OCI-LY7 (cell line): Measurements from ENCODE around the gene VAMP2. TPM values are rescaled to one million over a fixed set of nuclear protein-coding genes. Genes with fewer than 3 reads are reported as not detected.

Experiments
- BruUV-seq: library from RNA; stranded (reverse); fragments of 400-500 nt; replicated peaks from 2 replicates; lab custom pipeline; 2021; lab: Mats Ljungman, UMichigan
- CTCF ChIA-PET: fragments of 300-600 bp; sonication (Branson Sonifier 250); formaldehyde crosslinking; loops from one replicate; lab custom pipeline; 2022; ENCODE audit warnings: antibody characterized with exemption; ENCODE audit not compliant: unreplicated experiment; lab: Charles Lee
- POLR2A ChIA-PET: fragments of 300-600 bp; sonication (Branson Sonifier 250); formaldehyde crosslinking; loops from one replicate; lab custom pipeline; 2022; ENCODE audit warnings: antibody characterized with exemption; lab: Charles Lee
- DNase-seq: peaks from one replicate; pipeline ENCODE4 v3.0.0-alpha.2; 2015; ENCODE audit warnings: low spot score
- H2AFZ ChIP-seq: fragments of 200-600 bp; sonication (generic), shearing (Covaris generic); 2 replicates; pipeline ENCODE4 v1.6.1; 2014; ENCODE audit warnings: mild to moderate bottlenecking, antibody characterized with exemption, low read length, moderate library complexity
- H3K27ac ChIP-seq: fragments of 200-600 bp; sonication (generic); 2 replicates; pipeline ENCODE4 v1.5.1; 2014; ENCODE audit warnings: mixed run types, low read depth, mild to moderate bottlenecking, moderate library complexity, low read length, inconsistent platforms; ENCODE audit not compliant: poor library complexity, severe bottlenecking
- H3K36me3 ChIP-seq: fragments of 200-600 bp; sonication (generic); 2 replicates; pipeline ENCODE4 v1.6.1; 2014; ENCODE audit warnings: mild to moderate bottlenecking, antibody characterized with exemption, low read length, moderate library complexity, mixed read lengths; ENCODE audit not compliant: insufficient read depth
- H3K4me1 ChIP-seq: fragments of 200-600 bp; sonication (generic); 2 replicates; pipeline ENCODE4 v1.5.1; 2014; ENCODE audit warnings: mild to moderate bottlenecking, low read length; ENCODE audit not compliant: insufficient read depth, poor library complexity, severe bottlenecking
- H3K4me2 ChIP-seq: fragments of 200-600 bp; sonication (generic); 2 replicates; pipeline ENCODE4 v1.6.1; 2014; ENCODE audit warnings: mild to moderate bottlenecking, low read length
- H3K4me3 ChIP-seq: fragments of 200-600 bp; sonication (generic); 2 replicates; pipeline ENCODE4 v1.5.1; 2014; ENCODE audit warnings: mild to moderate bottlenecking, low read depth, low read length; ENCODE audit not compliant: poor library complexity, severe bottlenecking
- H3K79me2 ChIP-seq: fragments of 200-600 bp; sonication (generic); 2 replicates; pipeline ENCODE4 v1.6.1; 2016; ENCODE audit warnings: low read depth, mild to moderate bottlenecking, low read length, moderate library complexity, mixed read lengths; ENCODE audit not compliant: insufficient read depth
- H3K9me2 ChIP-seq: fragments of 200-600 bp; sonication (generic); 2 replicates; pipeline ENCODE4 v1.6.1; 2016; ENCODE audit warnings: mild to moderate bottlenecking, low read length, mixed read lengths; ENCODE audit not compliant: insufficient read depth
- H3K9me3 ChIP-seq: fragments of 200-600 bp; sonication (generic); 2 replicates; pipeline ENCODE4 v1.6.1; 2014; ENCODE audit warnings: mild to moderate bottlenecking, mixed run types, low read length, mixed read lengths
- H4K20me1 ChIP-seq: fragments of 200-600 bp; sonication (generic); 2 replicates; pipeline ENCODE4 v1.6.1; 2014; ENCODE audit warnings: mild to moderate bottlenecking, antibody characterized with exemption, low read length, moderate library complexity, mixed read lengths; ENCODE audit not compliant: insufficient read depth
- CTCF ChIP-seq: fragments of 200-600 bp; sonication (generic); conservative IDR thresholded peaks from 2 replicates; pipeline ENCODE4 v1.5.1; 2014; ENCODE audit warnings: mild to moderate bottlenecking, antibody characterized with exemption, low read length, moderate library complexity, mixed read lengths
- EZH2phosphoT487 ChIP-seq: fragments of 200-600 bp; sonication (generic); IDR thresholded peaks from 2 replicates; pipeline ENCODE4 v1.6.1; 2018; ENCODE audit warnings: low read depth, borderline replicate concordance, mild to moderate bottlenecking, mixed run types, antibody characterized with exemption, low read length, moderate library complexity, mixed read lengths
- intact Hi-C: fragments of 100-400 bp; cut with micrococcal nuclease; formaldehyde crosslinking; loops from one replicate; pipeline ENCODE4 v1.10.0; 2022; ENCODE audit not compliant: unreplicated experiment
- total RNA-seq, 2 experiments: library from RNA; depleted of rRNA in 1 of 2; stranded (reverse); fragments of >200 nt in 1 of 2; shearing (Covaris generic) in 1 of 2; gene quantifications; 2 replicates each; pipeline ENCODE4 v1.2.3, GENCODE V29; 2014 to 2022

VAMP2 gene
- total RNA-seq, 2 experiments from 2014 or later, result 21.2 to 40.9 TPM

- ChIA-PET CTCF (interaction anchor here (0.6 kb wide), 2 partner anchors 35 to 100 kb away, joined by 3 read pairs; no protein-coding TSS in a partner anchor), POLR2A (interaction anchor here (1.2 kb wide), 1 partner anchor 52 kb away, joined by 3 read pairs; no protein-coding TSS in a partner anchor)
- BruUV-seq, result no TSS peak
- Histone ChIP-seq H3K4me1 (peaks cover 57% of the 10 kb centered on the region), H3K9me2 (no peaks in the 10 kb centered on the region), H3K4me3 (peak overlapping the region; percentile 79), H4K20me1 (0 out of 2 replicates have a peak, but pooled peaks cover 3% of the 10 kb centered on the region), H3K9me3 (no peaks in the 10 kb centered on the region), H3K4me2 (peak overlapping the region; percentile 98), H3K79me2 (no peaks in the 10 kb centered on the region), H3K36me3 (no peaks in the 10 kb centered on the region), H2AFZ (peak overlapping the region; percentile 24; the same call in 1 of the 2 replicates), H3K27ac (no peak overlapping the region)
- TF ChIP-seq EZH2phosphoT487, result no peak
- TF ChIP-seq CTCF, result peak; percentile 82
- peak; percentile 86 for DNase-seq
- intact Hi-C loops, result loop anchor here (1.0 to 5.0 kb wide), 5 partner anchors 34 to 285 kb away; partner anchors contain the start of gene RANGRF
Measured at GRCh38 chr17:8121681-8122421, 40.9 kb downstream of the VAMP2 start.

- H3K9me2 ChIP-seq, result no peaks in the 10 kb centered on the region
- no peaks in the 10 kb centered on the region for H3K36me3 ChIP-seq
- H3K4me1 ChIP-seq, result peaks cover 54% of the 10 kb centered on the region
- no peak for TF ChIP-seq CTCF
- TF ChIP-seq EZH2phosphoT487, result no peak
- peak overlapping the region; percentile 24; the same call in 1 of the 2 replicates for H2AFZ ChIP-seq
- H4K20me1 ChIP-seq, result 0 out of 2 replicates have a peak, but pooled peaks cover 3% of the 10 kb centered on the region
- no TSS peak for BruUV-seq
- CTCF ChIA-PET, result no interaction called here
- POLR2A ChIA-PET, result no interaction called here
- H3K4me2 ChIP-seq, result peak overlapping the region; percentile 98
- no peaks in the 10 kb centered on the region for H3K9me3 ChIP-seq
- no peak for DNase-seq
- intact Hi-C loops, result loop anchor here (1.0 to 5.0 kb wide), 5 partner anchors 35 to 284 kb away; partner anchors contain the start of gene RANGRF
- H3K4me3 ChIP-seq, result peak overlapping the region; percentile 79
- H3K27ac ChIP-seq, result no peak overlapping the region
- H3K79me2 ChIP-seq, result no peaks in the 10 kb centered on the region
Measured at GRCh38 chr17:8121407-8121680, 41.4 kb downstream of the VAMP2 start.
